Measurements from ENCODE around the gene BLOC1S2. TPM values are rescaled to one million over a fixed set of nuclear protein-coding genes. Genes with fewer than 3 reads are reported as not detected.

Gene BLOC1S2
- total RNA-seq = 10 to 100 TPM; 49.4 to 55.9 TPM
- polyA plus RNA-seq (2013, experiment 1 of 2) = 43.8 TPM
- 38.6 TPM for polyA plus RNA-seq (2013, experiment 2 of 2)
- total RNA-seq = 24.1 to 97.2 (median 43.4) reads per million in 172 experiments

- Mint-ChIP-seq H3K4me1 (ENCODE audit: low read depth) (peaks cover 30% of the 10 kb centered on the region), H3K4me3 (peak within 1 kb of the TSS; percentile 98), H3K27ac (peak within 1 kb of the TSS; percentile 97), H3K27me3 (no peaks in the 10 kb centered on the region), H3K36me3 (ENCODE audit: low read depth) (peaks cover 23% of the 10 kb centered on the region), H3K9me3 (no peaks in the 10 kb centered on the region)
- ChIA-PET CTCF (interaction anchor here (0.9 kb wide), 1 partner anchor 225 kb away, joined by 3 read pairs; no protein-coding TSS in a partner anchor), POLR2A (interaction anchor here (0.6 to 2.3 kb wide), 8 partner anchors 12 to 554 kb away, joined by 3 to 10 read pairs (median 4); partner anchors contain the start of genes CUTC and CWF19L1)
- TF ChIP-seq, protein P1, sequence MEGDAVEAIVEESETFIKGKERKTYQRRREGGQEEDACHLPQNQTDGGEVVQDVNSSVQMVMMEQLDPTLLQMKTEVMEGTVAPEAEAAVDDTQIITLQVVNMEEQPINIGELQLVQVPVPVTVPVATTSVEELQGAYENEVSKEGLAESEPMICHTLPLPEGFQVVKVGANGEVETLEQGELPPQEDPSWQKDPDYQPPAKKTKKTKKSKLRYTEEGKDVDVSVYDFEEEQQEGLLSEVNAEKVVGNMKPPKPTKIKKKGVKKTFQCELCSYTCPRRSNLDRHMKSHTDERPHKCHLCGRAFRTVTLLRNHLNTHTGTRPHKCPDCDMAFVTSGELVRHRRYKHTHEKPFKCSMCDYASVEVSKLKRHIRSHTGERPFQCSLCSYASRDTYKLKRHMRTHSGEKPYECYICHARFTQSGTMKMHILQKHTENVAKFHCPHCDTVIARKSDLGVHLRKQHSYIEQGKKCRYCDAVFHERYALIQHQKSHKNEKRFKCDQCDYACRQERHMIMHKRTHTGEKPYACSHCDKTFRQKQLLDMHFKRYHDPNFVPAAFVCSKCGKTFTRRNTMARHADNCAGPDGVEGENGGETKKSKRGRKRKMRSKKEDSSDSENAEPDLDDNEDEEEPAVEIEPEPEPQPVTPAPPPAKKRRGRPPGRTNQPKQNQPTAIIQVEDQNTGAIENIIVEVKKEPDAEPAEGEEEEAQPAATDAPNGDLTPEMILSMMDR (IDR thresholded peaks at IDR 0.05) = no peak
- Histone ChIP-seq H3K36me3 (ENCODE audit: insufficient read depth, low read length) (peaks cover 14% of the 10 kb centered on the region), H3K27ac (ENCODE audit: low read depth in 1 of 2, low read length in 2 of 2) (peak within 1 kb of the TSS; percentile 85 to 92), H3K9me3 (ENCODE audit: control insufficient read depth in 1 of 2, insufficient read depth in 1 of 2, low read length in 2 of 2) (no peaks in the 10 kb centered on the region), H3K27me3 (ENCODE audit: control insufficient read depth in 1 of 2, insufficient read depth in 2 of 2, low read length in 2 of 2) (no peaks in the 10 kb centered on the region), H3K4me1 (ENCODE audit: insufficient read depth, low read length) (peaks cover 22% of the 10 kb centered on the region), H3K4me3 (ENCODE audit: low read length) (peak within 1 kb of the TSS; percentile 96)
- DNase-seq (peak; percentile 70 to 92 (median 82)), ATAC-seq (ENCODE audit: poor library complexity) (peak; percentile 81)
- intact Hi-C loops (cut with DNase I, micrococcal nuclease) = loop anchor here (2.0 to 10.0 kb wide), 4 partner anchors 20 to 758 kb away; partner anchors contain the start of genes CWF19L1 (in 1 of the 2), DNMBP (in 1 of the 2) and NDUFB8 (in 1 of the 2)
These were observed at the start of gene BLOC1S2 for GRCh38 chr10:100286051-100287033. BLOC1S2 (minus strand) TSS chr10:100286680; CDS start chr10:100286659, 21 bp downstream.

GRCh38 chr10:100334762-100335161, 48.3 kb upstream of the BLOC1S2 start:
- Histone ChIP-seq H3K27me3 (ENCODE audit: control insufficient read depth in 1 of 2, insufficient read depth in 2 of 2, low read length in 2 of 2) (peaks cover 0 to 3% of the 10 kb centered on the region in 2 experiments), H3K4me3 (ENCODE audit: low read length) (no peak overlapping the region), H3K9me3 (ENCODE audit: control insufficient read depth in 1 of 2, insufficient read depth in 1 of 2, low read length in 2 of 2) (no peaks in the 10 kb centered on the region), H3K4me1 (ENCODE audit: insufficient read depth, low read length) (no peaks in the 10 kb centered on the region), H3K27ac (ENCODE audit: low read depth in 1 of 2, low read length in 2 of 2) (no peak overlapping the region), H3K36me3 (ENCODE audit: insufficient read depth, low read length) (no peaks in the 10 kb centered on the region)
- no peak overlapping the region for H3K4me3 Mint-ChIP-seq
- no peak overlapping the region for H3K27ac Mint-ChIP-seq
- intact Hi-C loops (cut with DNase I, micrococcal nuclease) = no loop called here
- DNase-seq (no peak), ATAC-seq (ENCODE audit: poor library complexity) (no peak)
- H3K9me3 Mint-ChIP-seq = no peaks in the 10 kb centered on the region
- TF ChIP-seq, protein P1 (IDR thresholded peaks at IDR 0.05) = no peak
- peaks cover 12% of the 10 kb centered on the region for H3K27me3 Mint-ChIP-seq
- H3K36me3 Mint-ChIP-seq (ENCODE audit: low read depth) = no peaks in the 10 kb centered on the region
- no peaks in the 10 kb centered on the region for H3K4me1 Mint-ChIP-seq (ENCODE audit: low read depth)
- ChIA-PET CTCF (no interaction called here), POLR2A (no interaction called here)

DNA sequence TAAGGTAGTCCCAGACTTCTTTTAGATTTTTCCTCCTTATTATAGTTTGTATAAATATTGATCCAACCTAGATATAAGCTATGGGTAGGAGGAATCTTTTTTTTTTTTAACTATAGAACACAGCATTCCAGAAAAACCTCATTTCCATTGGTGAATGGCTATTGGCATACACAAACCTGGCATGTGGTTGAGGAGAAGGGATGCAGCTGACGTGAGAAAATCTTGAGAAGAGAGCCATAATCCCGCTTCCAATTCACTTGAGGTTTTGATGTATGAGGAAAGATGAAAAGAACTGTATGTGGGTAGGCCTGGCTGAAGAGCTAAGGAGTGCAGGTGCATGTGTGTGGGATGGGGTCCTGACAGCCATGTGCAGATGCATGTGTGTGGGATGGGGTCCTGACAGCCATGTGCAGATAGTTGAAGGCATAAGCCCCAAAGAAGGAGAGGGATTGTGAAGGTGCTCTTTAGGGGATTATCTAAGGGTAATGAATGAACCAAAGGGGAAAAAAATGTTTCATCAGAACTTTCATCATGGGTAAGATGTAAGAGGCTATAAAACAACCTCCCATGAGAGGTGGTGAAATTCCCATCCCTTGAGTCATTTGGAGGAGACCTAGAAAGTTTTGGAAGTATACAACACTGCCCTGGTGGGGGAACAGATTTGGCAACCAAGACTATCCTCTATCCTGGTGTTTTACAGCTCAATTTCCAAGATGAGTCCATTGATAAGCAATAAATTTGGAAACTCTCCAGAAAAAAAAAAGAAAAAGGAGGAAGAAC, 47.4 kb upstream of the BLOC1S2 start:
- Mint-ChIP-seq H3K4me1 (ENCODE audit: low read depth) (no peaks in the 10 kb centered on the region), H3K27me3 (peaks cover 19% of the 10 kb centered on the region), H3K36me3 (ENCODE audit: low read depth) (no peaks in the 10 kb centered on the region), H3K27ac (no peak overlapping the region), H3K9me3 (no peaks in the 10 kb centered on the region), H3K4me3 (no peak overlapping the region)
- ATAC-seq (ENCODE audit: poor library complexity) (no peak), DNase-seq (no peak)
- Histone ChIP-seq H3K4me3 (ENCODE audit: low read length) (no peak overlapping the region), H3K4me1 (ENCODE audit: insufficient read depth, low read length) (no peaks in the 10 kb centered on the region), H3K27ac (ENCODE audit: low read depth in 1 of 2, low read length in 2 of 2) (no peak overlapping the region), H3K36me3 (ENCODE audit: insufficient read depth, low read length) (no peaks in the 10 kb centered on the region), H3K27me3 (ENCODE audit: control insufficient read depth in 1 of 2, insufficient read depth in 2 of 2, low read length in 2 of 2) (peaks cover 0 to 3% of the 10 kb centered on the region in 2 experiments), H3K9me3 (ENCODE audit: control insufficient read depth in 1 of 2, insufficient read depth in 1 of 2, low read length in 2 of 2) (no peaks in the 10 kb centered on the region)
- ChIA-PET POLR2A (no interaction called here), CTCF (no interaction called here)
- TF ChIP-seq, protein P1 (IDR thresholded peaks at IDR 0.05) = no peak
- intact Hi-C loops (cut with DNase I, micrococcal nuclease) = no loop called here

Measured in CD4-positive, alpha-beta T cell (primary cell).